HCT116 (cell line): ENCODE measurements around the gene PIAS4.

ENCODE experiments used
- ATF3 ChIP-seq: IDR thresholded peaks from 2 replicates; pipeline ENCODE4 v1.6.1; 2012
- CBX3 ChIP-seq: IDR thresholded peaks from 2 replicates; pipeline ENCODE4 v1.6.1; 2012; ENCODE audit warnings: low read depth
- CEBPB ChIP-seq: IDR thresholded peaks from 2 replicates; pipeline ENCODE4 v1.6.1; 2012; ENCODE audit warnings: low read depth
- CTCF ChIP-seq, 3 experiments: fragments of 200-600 bp in 1 of 3; sonication (generic) in 1 of 3; IDR thresholded peaks in 2 of 3; conservative IDR thresholded peaks in 1 of 3; 2 replicates each; pipeline ENCODE4 v1.5.1; 2012 to 2017; ENCODE audit warnings: low read depth in 2 of 3, low read length in 2 of 3, antibody characterized with exemption in 1 of 3, borderline replicate concordance in 1 of 3, control low read depth in 1 of 3, mild to moderate bottlenecking in 1 of 3, mixed read lengths in 1 of 3, mixed run types in 1 of 3, moderate library complexity in 1 of 3; ENCODE audit not compliant: insufficient read depth in 1 of 3
- EGR1 ChIP-seq: IDR thresholded peaks from 2 replicates; pipeline ENCODE4 v1.6.1; 2012; ENCODE audit warnings: low read depth
- ELF1 ChIP-seq: IDR thresholded peaks from 2 replicates; pipeline ENCODE4 v1.6.1; 2012; ENCODE audit warnings: low read depth, borderline replicate concordance
- EZH2 ChIP-seq: fragments of 200-600 bp; sonication (generic); IDR thresholded peaks from 2 replicates; pipeline ENCODE4 v1.6.1; 2017; ENCODE audit warnings: antibody characterized with exemption, mixed run types
- MAX ChIP-seq: IDR thresholded peaks from 2 replicates; pipeline ENCODE4 v1.6.1; 2012
- POLR2A ChIP-seq: IDR thresholded peaks from 2 replicates; pipeline ENCODE4 v1.7.0; 2011; ENCODE audit warnings: borderline replicate concordance; ENCODE audit not compliant: insufficient read depth, insufficient read length; ENCODE audit errors: extremely low read depth
- POLR2AphosphoS5 ChIP-seq: IDR thresholded peaks from 2 replicates; pipeline ENCODE4 v1.6.1; 2011; ENCODE audit warnings: mild to moderate bottlenecking, low read depth, low read length, moderate library complexity
- RAD21 ChIP-seq: IDR thresholded peaks from 2 replicates; pipeline ENCODE4 v1.6.1; 2012; ENCODE audit warnings: low read depth, mild to moderate bottlenecking
- SIN3A ChIP-seq: IDR thresholded peaks from 2 replicates; pipeline ENCODE4 v1.6.1; 2012; ENCODE audit warnings: low read depth
- YY1 ChIP-seq: IDR thresholded peaks from 2 replicates; pipeline ENCODE4 v1.6.1; 2011; ENCODE audit warnings: low read length, low read depth, moderate library complexity, mild to moderate bottlenecking; ENCODE audit not compliant: insufficient replicate concordance; ENCODE audit errors: extremely low read depth

DNA sequence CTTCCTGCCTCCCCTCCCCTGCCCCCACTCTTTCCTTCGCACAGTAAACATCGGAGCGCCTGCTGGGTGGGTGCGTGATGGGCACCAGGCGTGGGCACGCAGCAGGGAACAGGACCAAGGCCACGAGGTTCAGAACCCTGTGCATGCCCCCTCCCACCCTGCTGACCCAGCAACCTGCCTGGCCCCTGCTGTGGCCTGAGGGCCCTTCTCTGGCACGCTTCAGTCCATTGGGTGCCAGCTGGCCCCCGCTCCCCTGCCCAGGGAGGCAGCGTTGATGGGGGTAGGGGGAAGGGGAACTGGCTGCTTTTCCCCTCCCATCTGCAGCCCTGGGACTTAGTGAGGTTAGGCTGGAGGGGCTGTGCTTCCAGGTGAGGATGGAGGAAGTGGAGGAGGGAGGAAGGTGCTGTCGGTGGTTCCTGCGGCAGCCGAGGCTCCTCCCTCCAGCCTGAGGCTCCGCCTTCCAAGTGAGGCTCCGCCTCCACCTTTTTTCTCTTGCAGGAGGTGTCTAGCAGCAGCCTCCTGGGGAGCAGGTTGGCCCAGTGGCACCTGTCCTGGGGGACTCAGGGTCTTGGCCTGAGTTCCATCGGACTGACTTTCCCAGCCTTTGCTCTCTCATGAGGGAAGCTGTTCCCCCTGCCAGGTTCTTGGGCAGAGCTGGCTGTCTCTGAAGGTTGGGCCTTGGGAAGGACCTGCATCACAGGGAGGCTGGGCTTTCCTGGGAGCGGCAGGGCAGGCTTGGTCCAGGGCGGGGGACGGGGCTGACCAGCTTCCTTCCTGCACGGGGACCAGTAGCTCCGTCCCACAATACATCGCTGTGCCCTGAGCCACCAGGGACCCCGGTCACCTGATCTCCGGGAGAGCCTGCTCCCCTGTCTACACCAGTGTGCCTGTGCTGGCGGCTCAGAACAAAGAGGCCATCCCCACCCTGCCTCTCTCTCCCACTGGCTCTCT is 7.3 kb downstream of the PIAS4 start:
- TF ChIP-seq YY1 (no peak), CTCF (IDR thresholded peaks at IDR 0.05 in 2 of 3, conservative IDR thresholded peaks at IDR 0.05 in 1 of 3; ENCODE audit: borderline replicate concordance in 1 of 3, insufficient read depth in 1 of 3, low read depth in 2 of 3, low read length in 2 of 3) (no peak), CBX3 (no peak), EZH2 (no peak), ELF1 (no peak), POLR2A (no peak), ATF3 (no peak), SIN3A (no peak), POLR2AphosphoS5 (no peak), MAX (no peak), EGR1 (no peak), CEBPB (no peak), RAD21 (no peak)
